HG02885 (cell line): ENCODE results near the gene ADCY3.

Experiments
- ATAC-seq: cut with Tn5 transposase; IDR thresholded peaks from one replicate; pipeline ENCODE4 v1.9.1; 2021; ENCODE audit warnings: mild to moderate bottlenecking; ENCODE audit not compliant: unreplicated experiment, poor library complexity

The ADCY3 gene

DNA sequence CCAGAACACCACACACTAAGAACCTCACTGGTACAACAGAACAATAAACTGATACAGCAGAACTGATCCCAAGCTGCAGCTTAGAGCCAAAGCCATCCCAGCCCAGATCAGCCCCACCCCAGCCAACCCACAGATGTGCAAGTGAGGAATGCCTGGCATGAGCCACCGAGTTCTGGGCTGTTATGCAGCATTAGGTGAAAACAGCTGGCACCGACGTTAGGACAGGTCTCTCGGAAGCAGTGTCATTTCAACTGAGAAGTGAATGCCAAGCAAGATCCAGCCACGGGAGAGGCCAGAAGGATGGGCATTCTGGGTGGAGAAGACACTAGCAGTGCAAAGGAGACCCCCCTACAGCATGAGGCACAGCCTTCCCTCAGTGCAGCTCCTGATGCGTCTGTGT, 38.9 kb downstream of the ADCY3 start:
- ATAC-seq, result no peak

GRCh38 chr2:24878341-24878740, 41.7 kb downstream of the ADCY3 start:
- ATAC-seq, result no peak

- ATAC-seq, result no peak
These were observed 42.4 kb downstream of the ADCY3 start for GRCh38 chr2:24877646-24878045.

GRCh38 chr2:24877067-24877466, 43.0 kb downstream of the ADCY3 start:
- no peak for ATAC-seq

- ATAC-seq, result no peak
These were observed 44.1 kb downstream of the ADCY3 start for GRCh38 chr2:24875901-24876300.

DNA sequence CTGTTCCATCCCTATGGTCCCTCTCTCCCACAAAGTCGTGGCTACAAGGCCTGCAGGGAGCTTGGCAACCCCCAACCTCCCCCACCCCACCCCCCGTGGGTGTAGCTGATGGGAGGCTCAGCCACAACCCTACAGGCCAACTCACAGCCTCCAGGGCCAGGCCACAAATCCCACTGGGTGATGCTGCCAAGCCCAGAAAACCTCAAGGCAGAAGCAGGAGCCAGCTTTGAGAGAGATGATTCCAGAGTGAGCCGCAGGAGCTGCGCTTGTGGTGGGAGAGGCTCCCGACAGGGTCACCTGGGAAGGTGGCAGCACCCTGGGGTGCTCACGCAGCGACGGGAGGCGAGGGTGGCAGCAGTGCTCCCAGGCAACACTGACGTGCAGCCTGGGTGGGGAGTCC, 44.8 kb downstream of the ADCY3 start:
- ATAC-seq, result no peak

GRCh38 chr2:24874035-24874434, 46.0 kb downstream of the ADCY3 start:
- ATAC-seq, result no peak

- ATAC-seq, result no peak
These were observed 46.4 kb downstream of the ADCY3 start for GRCh38 chr2:24873619-24874018.

DNA sequence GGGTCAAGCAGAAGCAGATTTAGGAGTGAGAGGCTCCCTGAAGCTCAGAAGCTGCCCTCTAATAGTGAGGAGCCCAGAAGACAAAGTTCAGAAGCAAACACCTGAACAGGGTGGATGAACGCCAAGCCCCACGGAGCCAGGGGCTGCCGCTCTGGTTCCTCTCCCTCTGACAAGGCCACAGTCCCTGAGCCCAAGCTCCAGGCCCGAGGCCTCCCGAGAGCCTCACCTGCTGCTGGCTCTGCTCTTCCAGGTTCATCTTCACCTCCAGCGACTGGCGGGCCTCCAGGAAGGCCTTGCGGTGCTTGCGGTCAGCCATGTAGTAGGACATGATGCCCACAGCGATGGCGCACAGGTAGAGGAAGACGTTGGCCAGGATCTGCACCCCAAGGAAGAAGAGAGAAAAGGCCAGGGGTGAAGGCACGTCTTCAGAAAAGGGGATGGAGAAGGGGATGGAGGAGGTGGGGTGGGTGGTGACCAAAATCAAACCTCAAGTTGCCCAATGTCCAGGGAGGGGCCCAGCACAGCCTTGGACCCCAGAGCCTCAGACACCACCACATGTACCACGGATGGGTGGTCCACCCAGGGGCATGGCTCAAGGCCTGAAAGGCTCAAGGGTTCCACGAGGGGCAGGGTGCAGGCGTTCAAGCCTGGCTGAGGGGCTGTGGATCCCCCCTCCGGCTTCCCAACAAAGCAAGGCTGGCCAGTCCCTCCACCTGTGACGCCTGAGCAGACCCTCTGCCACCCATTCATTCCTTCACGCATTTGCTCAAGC, 47.5 kb downstream of the ADCY3 start:
- ATAC-seq, result no peak

GRCh38 chr2:24871852-24872333, 48.1 kb downstream of the ADCY3 start:
- no peak for ATAC-seq

- ATAC-seq, result no peak
These were observed 48.9 kb downstream of the ADCY3 start for GRCh38 chr2:24870891-24871705.

DNA sequence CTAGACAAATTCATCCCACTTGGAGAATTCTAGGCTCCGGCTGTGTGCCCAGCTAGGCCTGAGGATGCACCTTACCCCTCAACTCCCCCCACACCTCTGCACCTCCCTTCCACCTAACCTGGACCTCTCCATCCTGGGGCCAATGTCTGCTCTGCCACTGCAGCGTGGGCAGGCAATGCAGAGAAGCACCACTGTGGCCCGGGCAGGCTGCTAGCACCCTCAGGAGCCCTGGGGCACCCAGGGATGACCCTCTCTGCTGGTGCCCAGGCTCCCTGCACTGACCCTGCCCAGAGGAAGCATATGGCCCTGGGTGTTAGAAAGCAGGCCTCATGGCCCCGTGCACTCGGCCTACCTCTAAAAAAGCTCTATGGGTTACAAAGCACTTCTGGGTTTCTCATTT, 49.6 kb downstream of the ADCY3 start:
- no peak for ATAC-seq

- ATAC-seq, result no peak
These were observed 53.1 kb downstream of the ADCY3 start for GRCh38 chr2:24866946-24867345.

- no peak for ATAC-seq
These were observed 56.4 kb downstream of the ADCY3 start for GRCh38 chr2:24863641-24864040.

DNA sequence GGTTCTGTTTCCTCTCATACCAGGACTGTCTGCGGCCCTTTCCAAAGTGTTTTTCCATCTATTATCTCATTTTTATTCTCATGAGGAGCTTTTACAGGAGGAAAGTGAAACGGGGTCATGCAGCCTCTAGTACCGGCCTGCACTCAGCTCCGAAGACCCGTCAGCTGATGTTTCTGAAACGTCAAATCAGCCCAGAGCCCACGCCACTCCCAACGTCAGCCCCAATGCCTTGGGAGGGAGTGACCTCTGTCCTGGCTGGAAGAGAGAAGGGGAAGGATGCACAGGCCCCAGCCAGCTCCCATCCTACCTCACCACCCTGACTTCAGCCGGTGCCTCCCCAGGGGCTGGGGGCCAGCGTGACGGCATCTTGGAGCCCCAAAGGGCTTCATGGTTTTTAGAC, 58.5 kb downstream of the ADCY3 start:
- ATAC-seq, result no peak

DNA sequence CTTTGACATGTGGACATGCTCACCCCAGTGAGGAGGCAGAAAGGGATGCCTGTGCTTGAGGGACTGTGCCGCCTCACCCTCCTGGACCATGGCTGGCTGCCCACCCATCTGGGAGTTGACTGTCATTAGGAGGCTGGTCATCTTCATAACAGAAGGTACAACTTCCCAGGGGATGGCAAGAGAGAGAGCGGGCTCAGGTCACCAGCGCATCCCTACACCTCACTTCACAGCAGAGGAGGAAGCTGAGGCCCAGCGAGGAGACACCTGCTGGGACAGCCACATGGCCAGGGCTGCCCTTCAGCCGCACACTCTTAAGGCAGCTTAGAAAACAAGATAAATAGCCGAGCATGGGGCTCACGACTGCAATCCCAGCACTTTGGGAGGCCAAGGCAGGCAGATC, 59.4 kb downstream of the ADCY3 start:
- no peak for ATAC-seq

GRCh38 chr2:24859968-24860600, 60.0 kb downstream of the ADCY3 start:
- no peak for ATAC-seq

GRCh38 chr2:24858996-24859395, 61.0 kb downstream of the ADCY3 start:
- ATAC-seq, result no peak

DNA sequence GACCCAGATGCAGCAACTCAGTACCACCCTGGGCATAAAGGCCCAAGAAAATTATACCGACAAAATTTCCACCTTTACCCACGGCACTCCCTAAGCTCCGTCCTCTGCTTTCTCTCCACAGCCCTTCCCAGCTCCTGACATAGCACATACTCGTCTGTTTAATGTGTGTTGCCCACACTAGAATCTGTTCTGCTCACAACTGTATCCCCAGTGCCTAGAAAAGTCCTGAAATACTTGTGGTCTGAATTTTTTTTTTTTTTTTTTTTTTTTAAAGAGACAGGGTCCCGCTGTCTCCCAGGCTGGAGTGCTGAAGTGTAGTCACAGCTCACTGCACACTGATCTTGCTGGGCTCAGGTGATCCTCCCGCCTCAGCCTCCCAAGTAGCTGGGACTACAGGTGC, 62.3 kb downstream of the ADCY3 start:
- ATAC-seq, result no peak

DNA sequence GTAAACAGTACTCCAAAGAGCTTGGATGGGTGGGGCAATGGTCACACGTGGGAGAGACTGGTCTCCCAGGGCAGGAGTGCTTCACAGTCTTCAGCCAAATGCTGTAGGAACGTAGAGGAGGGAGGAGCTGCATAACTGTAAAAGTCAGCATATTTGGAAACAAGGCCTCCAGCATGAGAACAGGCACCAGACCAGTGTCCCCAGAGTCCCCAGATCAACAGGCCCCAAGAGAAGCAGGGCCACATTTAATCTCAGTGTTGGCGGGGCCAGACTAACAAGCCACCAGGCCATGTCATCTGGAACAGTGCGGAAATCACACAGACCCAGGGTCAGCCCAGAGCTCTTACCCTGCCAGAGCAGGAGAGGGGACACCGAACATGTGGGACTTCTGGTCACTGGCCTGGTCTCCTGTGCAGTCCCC, 63.2 kb downstream of the ADCY3 start:
- no peak for ATAC-seq

GRCh38 chr2:24855726-24856125, 64.3 kb downstream of the ADCY3 start:
- no peak for ATAC-seq
